NCI-H82 treated with DMSO at 0.1 percent for 48 hours (cell line): ENCODE data around the gene IL1A.
A peak's percentile ranks its signal among the peaks of the same experiment; 100 is the strongest.

Source experiments
- DNase-seq: peaks from one replicate; lab custom pipeline; 2025; ENCODE audit not compliant: unreplicated experiment; lab: John Stamatoyannopoulos, UW

Gene IL1A

GRCh38 chr2:112728029-112728362 is 56.3 kb downstream of the IL1A start:
- DNase-seq = no peak

DNA sequence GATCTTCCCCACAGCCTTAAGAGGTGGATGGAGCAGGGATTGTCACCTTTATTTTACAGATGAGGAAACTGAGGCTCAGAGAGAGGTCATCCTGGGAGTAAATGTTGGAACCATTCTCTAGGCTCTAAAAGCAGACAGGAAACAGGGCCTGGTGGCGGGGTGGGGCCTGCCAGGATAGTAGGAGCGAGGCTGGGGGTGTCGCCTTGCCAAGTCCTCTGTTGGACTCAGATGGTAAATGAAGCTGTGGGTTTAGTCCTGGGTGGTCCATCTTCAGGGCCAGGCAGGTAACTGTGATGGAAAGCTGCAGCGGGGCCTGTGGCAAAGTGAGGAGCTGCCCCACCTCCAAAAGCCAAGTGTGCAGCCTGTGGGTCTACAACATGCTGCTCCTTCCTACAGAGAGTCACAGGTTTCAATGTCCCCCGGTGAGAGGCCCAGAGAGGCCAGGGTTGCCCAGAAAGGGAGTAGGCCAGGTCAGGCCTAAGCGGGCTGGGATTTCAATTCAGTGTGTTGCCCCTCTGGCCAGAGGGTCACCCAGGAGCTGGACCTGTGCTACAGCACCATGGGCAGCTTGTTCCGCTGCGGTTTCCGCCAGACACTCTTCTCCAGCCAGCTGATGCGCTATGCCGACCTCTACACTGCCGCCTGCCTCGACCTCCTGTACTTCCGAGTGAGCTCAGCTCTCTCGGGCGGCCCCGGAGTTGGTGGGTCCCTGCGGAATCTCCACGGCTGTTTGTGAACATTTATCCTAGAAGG is 56.8 kb downstream of the IL1A start:
- DNase-seq = no peak

- DNase-seq = peak; percentile 52
Observed at GRCh38 chr2:112726487-112727190, 57.7 kb downstream of the IL1A start.

GRCh38 chr2:112725545-112726457 is 58.5 kb downstream of the IL1A start:
- no peak for DNase-seq

DNA sequence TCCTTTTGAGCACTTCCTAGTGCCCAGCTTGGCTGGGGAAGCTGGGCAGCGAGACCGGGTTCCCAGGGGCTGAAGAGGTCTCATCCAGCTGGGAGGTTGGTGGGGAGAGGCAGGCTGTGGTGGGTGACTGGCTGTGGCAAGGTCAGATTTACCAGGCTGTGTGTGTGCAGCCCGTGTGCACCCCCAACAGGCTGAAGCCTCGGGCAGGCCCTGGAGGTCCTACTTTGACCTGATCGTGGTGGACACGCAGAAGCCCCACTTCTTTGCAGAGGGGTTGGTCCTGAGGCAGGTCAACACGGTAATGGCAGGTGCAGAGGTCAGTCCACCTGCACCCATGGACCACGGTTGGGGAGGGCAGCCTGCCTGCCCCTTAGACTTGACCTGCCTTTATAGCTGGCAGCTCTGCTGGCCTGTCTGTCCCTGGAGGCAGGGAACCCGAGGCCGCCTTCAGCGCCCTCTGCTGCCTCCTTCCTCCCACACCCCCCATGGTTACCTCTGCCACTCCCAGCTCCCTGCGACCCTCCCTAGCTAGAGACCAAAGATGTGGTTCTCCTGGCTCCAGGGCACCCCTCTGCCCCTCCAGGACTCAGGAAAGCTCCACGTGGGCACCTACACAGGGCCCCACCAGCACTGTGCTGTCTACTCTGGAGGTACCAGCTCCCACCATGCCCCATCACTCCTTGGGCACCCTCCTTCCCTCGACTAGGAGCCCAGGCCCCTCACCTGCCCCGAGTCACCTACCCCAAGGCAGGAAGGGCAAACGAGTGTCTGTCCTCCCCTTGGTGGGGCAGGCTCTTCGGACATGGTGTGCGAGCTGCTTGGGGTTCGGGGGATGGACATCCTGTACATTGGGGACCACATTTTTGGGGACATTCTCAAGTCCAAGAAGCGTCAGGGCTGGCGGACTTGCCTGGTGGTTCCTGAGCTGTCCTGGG is 59.4 kb downstream of the IL1A start:
- no peak for DNase-seq

- DNase-seq = no peak
Observed at GRCh38 chr2:112723995-112724394, 60.3 kb downstream of the IL1A start.
